DMS53 (cell line): ENCODE measurements around the gene ITSN1.
"Not testable (repeated sequence)": the region's sequence is repeated elsewhere in the genome, so short reads cannot be mapped to it uniquely, and the experiment has no call there.

ENCODE experiments used
- DNase-seq: peaks from one replicate; lab custom pipeline; 2025; lab: John Stamatoyannopoulos, UW

ITSN1 gene

DNA sequence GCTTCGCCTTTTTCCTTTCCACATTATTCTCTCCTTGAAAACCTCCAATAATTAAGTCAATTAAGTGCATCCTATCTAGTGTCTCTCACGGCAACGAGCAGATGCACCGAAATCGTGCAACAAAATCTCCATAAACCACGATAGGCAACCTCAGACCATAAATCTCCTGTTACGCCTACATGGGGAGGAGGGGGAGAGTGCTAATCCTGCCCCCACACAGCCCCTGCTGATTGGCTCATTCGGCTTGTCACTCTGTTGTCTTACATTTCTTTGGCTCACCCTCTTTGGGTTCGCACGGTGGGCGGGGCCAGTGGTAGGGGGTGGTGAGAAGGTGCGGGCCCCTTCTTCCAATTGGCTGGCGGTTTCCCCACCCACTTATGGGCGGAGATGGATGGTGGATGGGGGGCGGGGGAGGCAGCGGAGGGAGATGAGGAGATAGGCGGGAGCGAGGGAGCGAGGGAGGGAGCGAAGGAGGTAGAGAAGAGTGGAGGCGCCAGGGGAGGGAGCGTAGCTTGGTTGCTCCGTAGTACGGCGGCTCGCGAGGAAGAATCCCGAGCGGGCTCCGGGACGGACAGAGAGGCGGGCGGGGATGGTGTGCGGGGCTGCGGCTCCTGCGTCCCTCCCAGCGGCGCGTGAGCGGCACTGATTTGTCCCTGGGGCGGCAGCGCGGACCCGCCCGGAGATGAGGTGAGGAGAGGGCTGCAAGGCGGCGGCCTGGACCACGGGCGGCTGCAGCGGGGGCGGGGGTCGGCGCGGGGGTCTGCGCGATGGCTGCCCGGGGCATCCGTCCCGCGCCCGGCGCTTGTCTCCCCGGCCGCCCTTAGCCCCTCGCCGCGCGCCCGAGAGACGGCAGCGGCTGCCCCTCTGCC lies at the start of gene ITSN1:
TSS of gene ITSN1 (plus strand) at position 475 of the 869 bp plus-strand sequence. CDS start 76,328 bp downstream, outside the sequence.
- DNase-seq: peak; percentile 99

GRCh38 chr21:33598051-33598450 lies 44.2 kb upstream of the ITSN1 start:
- no peak for DNase-seq

- no peak for DNase-seq
Observed at GRCh38 chr21:33608559-33608958, 33.7 kb upstream of the ITSN1 start.

GRCh38 chr21:33611006-33611744 lies 31.1 kb upstream of the ITSN1 start:
- no peak for DNase-seq

DNA sequence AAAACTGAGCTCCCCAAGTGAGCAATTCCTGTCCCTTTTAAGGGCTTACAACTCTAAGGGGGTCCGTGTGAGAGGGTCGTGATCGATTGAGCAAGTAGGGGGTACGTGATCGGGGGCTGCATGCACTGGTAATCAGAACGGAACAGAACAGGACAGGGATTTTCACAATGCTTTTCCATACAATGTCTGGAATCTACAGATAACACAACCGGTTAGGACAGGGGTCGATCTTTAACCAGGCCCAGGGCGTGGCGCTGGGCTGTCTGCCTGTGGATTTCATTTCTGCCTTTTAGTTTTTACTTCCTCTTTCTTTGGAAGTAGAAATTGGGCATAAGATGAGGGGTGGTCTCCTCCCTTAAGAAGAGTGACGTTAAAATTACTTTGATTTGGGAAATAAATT lies 24.7 kb upstream of the ITSN1 start:
- not testable (repeated sequence) for DNase-seq

GRCh38 chr21:33618407-33618806 lies 23.9 kb upstream of the ITSN1 start:
- no peak for DNase-seq

DNA sequence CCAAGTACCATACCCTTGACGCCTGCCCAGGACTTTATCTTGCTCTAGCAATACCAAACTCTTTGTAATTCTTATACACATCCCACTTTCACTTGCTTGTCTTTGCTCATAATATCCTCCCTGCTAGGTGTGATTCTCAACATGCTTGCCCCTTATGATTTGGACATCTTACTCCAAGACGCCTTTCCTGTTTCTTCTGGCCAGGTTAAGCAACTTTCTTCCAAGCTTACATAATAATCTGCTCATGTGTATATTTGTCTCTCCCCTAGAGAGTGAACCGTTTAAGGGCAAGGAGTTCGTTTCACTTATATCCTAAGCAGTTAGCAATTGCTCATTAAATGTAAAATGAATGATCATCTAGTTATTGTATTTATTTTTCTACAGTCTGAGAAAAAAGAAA lies 22.6 kb upstream of the ITSN1 start:
- DNase-seq: no peak

DNA sequence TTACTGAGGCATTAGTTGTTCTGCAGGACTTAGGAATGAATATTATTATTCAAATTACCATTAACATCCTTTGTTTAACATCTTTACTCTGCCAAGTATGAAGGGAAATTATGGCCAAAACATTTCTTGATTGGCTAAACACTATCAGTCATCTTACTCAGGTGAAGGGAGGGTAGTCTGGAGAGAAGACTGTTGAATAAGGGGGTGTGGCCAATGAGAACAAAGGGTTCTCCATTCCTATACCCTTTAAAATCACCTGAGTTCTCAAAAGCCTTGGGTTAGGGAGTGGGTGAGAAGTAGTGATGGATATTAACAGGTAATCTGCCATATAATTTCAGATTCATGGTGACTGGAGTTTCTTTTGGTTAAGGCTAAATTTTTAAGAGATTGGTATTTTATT lies 20.0 kb upstream of the ITSN1 start:
- DNase-seq: no peak

DNA sequence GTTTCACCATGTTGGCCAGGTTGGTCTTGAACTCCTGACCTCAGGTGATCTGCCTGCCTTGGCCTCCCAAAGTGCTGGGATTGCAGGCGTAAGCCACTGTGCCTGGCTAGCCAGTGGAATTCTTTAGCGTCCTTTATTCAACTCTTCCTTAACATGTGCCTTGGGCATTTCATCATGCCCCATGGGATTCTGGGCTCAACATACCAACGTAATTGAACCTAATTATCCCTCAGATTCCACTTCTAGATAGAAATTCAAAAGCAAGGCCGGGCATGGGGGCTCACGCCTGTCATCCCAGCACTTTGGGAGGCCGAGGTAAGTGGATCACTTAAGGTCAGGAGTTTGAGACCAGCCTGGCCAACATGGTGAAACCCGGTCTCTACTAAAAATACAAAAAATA lies 16.1 kb upstream of the ITSN1 start:
- DNase-seq: not testable (repeated sequence)

- no peak for DNase-seq
Observed at GRCh38 chr21:33634254-33634653, 8.0 kb upstream of the ITSN1 start.

- DNase-seq: peak; percentile 58
Observed at GRCh38 chr21:33640697-33641351, 1.5 kb upstream of the ITSN1 start.

- DNase-seq: peak; percentile 99
Observed at GRCh38 chr21:33641352-33642026, 812 bp upstream of the ITSN1 start, which contains the start of gene CRYZL1. CRYZL1 (minus strand) TSS chr21:33641741; CDS start chr21:33631551, 10,190 bp downstream.

GRCh38 chr21:33642896-33643657 lies 776 bp downstream of the ITSN1 start:
- peak; percentile 51 for DNase-seq

GRCh38 chr21:33643658-33644311 lies 1.5 kb downstream of the ITSN1 start:
- DNase-seq: peak; percentile 33

- no peak for DNase-seq
Observed at GRCh38 chr21:33644383-33645074, 2.2 kb downstream of the ITSN1 start.

DNA sequence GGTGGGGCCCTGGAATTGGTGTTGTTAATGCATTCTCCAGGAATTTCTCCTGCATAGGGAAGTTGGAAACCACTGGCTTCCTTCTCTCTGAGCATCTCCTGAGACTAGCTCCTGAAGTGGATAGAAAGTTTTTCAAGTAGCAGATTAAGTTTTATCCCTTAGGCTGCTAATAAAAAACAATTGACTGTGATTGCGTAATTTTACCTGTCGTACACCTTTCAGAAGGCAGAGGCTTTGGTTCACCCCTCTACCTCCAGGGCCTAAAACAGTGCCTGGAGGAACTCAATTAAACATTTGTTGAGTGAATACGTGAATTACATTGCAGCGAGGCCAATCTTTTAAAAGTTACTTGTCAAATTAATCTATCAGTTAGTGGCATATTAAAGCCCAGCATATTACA lies 3.4 kb downstream of the ITSN1 start:
- DNase-seq: no peak

DNA sequence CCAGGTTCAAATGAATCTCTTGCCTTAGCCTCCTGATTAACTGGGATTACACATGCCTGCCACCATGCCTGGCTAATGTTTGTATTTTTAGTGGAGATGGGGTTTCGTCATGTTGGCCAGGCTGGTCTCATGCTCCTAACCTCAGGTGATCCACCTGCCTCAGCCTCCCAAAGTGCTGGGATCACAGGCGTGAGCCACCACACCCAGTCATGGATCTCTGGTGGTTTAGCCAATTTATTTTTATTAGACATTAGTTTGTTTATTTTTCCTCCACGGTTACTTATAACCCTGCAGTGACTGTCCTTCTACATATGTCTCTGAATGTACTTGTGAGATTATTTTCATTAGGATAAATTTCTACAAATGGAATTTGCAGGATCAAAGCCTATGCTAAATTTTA lies 5.3 kb downstream of the ITSN1 start:
- DNase-seq: no peak

- DNase-seq: no peak
Observed at GRCh38 chr21:33648555-33648954, 6.3 kb downstream of the ITSN1 start.

- DNase-seq: no peak
Observed at GRCh38 chr21:33650230-33650629, 7.9 kb downstream of the ITSN1 start.

GRCh38 chr21:33650929-33651509 lies 8.7 kb downstream of the ITSN1 start:
- DNase-seq: no peak
